22Rv1 (cell line): ENCODE measurements around the gene TRIM37.

ENCODE experiments used
- ZFX ChIP-seq: fragments of 450-650 bp; IDR thresholded peaks from 2 replicates; pipeline ENCODE4 v1.6.1; 2017; ENCODE audit warnings: antibody characterized with exemption, borderline replicate concordance
- TF ChIP-seq, protein P1 (sequence below): fragments of 450-650 bp; IDR thresholded peaks from 2 replicates; pipeline ENCODE4 v1.5.1; 2017; ENCODE audit warnings: mild to moderate bottlenecking

DNA sequence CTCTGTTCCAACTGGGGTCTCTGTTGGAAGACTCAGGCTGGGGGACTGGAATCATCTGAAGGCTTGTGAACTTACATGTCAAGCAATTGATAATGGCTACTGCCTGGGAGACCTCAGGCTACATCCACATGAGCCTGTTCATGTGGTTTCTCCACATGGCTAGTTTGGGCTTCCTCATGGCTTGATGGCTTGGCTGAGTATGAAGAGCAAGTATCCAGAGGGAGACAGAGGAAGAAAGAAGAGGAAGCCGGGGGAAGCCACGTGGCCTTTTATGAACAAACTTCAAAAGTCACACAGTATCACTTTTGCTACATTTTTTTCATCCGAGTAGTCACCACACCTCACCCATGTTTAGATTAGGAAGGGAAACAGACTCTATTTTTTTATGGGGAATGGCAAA, 158.9 kb downstream of the TRIM37 start:
- TF ChIP-seq, protein P1, sequence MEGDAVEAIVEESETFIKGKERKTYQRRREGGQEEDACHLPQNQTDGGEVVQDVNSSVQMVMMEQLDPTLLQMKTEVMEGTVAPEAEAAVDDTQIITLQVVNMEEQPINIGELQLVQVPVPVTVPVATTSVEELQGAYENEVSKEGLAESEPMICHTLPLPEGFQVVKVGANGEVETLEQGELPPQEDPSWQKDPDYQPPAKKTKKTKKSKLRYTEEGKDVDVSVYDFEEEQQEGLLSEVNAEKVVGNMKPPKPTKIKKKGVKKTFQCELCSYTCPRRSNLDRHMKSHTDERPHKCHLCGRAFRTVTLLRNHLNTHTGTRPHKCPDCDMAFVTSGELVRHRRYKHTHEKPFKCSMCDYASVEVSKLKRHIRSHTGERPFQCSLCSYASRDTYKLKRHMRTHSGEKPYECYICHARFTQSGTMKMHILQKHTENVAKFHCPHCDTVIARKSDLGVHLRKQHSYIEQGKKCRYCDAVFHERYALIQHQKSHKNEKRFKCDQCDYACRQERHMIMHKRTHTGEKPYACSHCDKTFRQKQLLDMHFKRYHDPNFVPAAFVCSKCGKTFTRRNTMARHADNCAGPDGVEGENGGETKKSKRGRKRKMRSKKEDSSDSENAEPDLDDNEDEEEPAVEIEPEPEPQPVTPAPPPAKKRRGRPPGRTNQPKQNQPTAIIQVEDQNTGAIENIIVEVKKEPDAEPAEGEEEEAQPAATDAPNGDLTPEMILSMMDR, result no peak
- TF ChIP-seq ZFX, result no peak
